Adipose tissue (tissue), 3 donors: ENCODE results near the gene TCEAL3. TPM values are rescaled to one million over a fixed set of nuclear protein-coding genes. Genes with fewer than 3 reads are reported as not detected.
"Not testable (repeated sequence)": the region's sequence is repeated elsewhere in the genome, so short reads cannot be mapped to it uniquely, and the experiment has no call there.

Experiments
- H3K27ac ChIP-seq: one replicate; pipeline ENCODE4 v1.5.1; 2013; ENCODE audit warnings: low read depth, low read length
- WGBS, 3 donors: extraction: QIAGEN DNeasy Blood & Tissue Kit; methylation state at CpG; one replicate each; pipeline ENCODE4 v1.1.7; 2013; 5-methylcytosine and 5-hydroxymethylcytosine counted together
- polyA plus RNA-seq, 3 donors: library from polyadenylated mRNA; stranded (reverse); fragments of 200-250 nt; gene quantifications; one replicate each; pipeline ENCODE4 v1.2.3, GENCODE V29; 2013
- donor health status: healthy with polysubstance abuse.
- donor health status: Bipolar disorder and iron deficiency.
- donor health status: healthy.

Gene TCEAL3
- polyA plus RNA-seq, result 100 to 1,000 TPM in 1 of 3 donors, 10 to 100 TPM in 2; 18.5 to 104 (median 18.8) TPM

GRCh38 chrX:103607364-103608305 is at the start of gene TCEAL3:
TCEAL3 (plus strand) TSS chrX:103607963; CDS start chrX:103609065, 1,102 bp downstream.
- WGBS, 3 donors, result 0 to 18% (median 1%) methylated on average over 12 to 59 of the region's 59 CpGs
- peak within 1 kb of the TSS; percentile 13 for H3K27ac ChIP-seq

DNA sequence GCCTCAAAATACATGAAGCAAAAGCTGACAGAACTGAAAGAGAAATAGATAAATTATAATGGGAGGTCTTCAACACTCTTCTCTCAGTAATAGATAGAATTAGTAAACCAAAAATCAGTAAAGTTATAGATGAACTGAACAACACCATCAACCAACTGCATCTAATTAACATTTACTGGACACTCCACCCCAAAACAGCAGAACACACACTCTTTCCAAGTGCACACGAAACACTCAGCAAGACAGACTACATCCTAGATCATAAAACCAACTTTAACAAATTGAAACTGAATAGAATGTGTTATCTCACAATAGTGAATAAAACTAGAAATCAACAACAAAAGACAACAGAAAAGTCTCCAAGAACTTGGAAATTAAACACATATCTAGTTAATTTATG is 47.5 kb upstream of the TCEAL3 start:
- no peak overlapping the region for H3K27ac ChIP-seq
- WGBS, 3 donors, result 44 to 100% (median 75%) methylated on average over 1 of the region's 1 CpG

- H3K27ac ChIP-seq, result no peak overlapping the region
Observed at GRCh38 chrX:103562801-103563200, 45.0 kb upstream of the TCEAL3 start.

GRCh38 chrX:103565197-103565596 is 42.6 kb upstream of the TCEAL3 start:
- 72 to 87% (median 85%) methylated on average over 4 of the region's 4 CpGs for WGBS, 3 donors

More at GRCh38 chrX:103562801-103563200, 45.0 kb upstream of the TCEAL3 start:
- WGBS, 3 donors, result 59 to 82% (median 81%) methylated on average over 2 of the region's 2 CpGs

GRCh38 chrX:103565752-103566151 is 42.0 kb upstream of the TCEAL3 start:
- WGBS, 3 donors, result 38 to 78% (median 55%) methylated on average over 1 of the region's 1 CpG
- no peak overlapping the region for H3K27ac ChIP-seq

More at GRCh38 chrX:103565197-103565596, 42.6 kb upstream of the TCEAL3 start:
- no peak overlapping the region for H3K27ac ChIP-seq

GRCh38 chrX:103571121-103571520 is 36.6 kb upstream of the TCEAL3 start:
- H3K27ac ChIP-seq, result no peak overlapping the region
- 84 to 96% (median 88%) methylated on average over 6 of the region's 6 CpGs for WGBS, 3 donors

GRCh38 chrX:103571726-103572125 is 36.0 kb upstream of the TCEAL3 start:
- 77 to 87% (median 78%) methylated on average over 4 of the region's 4 CpGs for WGBS, 3 donors

GRCh38 chrX:103573202-103573601 is 34.6 kb upstream of the TCEAL3 start:
- H3K27ac ChIP-seq, result no peak overlapping the region
- 86 to 92% (median 86%) methylated on average over 1 of the region's 1 CpG for WGBS, 3 donors

More at GRCh38 chrX:103571726-103572125, 36.0 kb upstream of the TCEAL3 start:
- H3K27ac ChIP-seq, result no peak overlapping the region

GRCh38 chrX:103584596-103584995 is 23.2 kb upstream of the TCEAL3 start:
- no peak overlapping the region for H3K27ac ChIP-seq
- WGBS, 3 donors, result 64 to 83% (median 79%) methylated on average over 3 of the region's 3 CpGs

DNA sequence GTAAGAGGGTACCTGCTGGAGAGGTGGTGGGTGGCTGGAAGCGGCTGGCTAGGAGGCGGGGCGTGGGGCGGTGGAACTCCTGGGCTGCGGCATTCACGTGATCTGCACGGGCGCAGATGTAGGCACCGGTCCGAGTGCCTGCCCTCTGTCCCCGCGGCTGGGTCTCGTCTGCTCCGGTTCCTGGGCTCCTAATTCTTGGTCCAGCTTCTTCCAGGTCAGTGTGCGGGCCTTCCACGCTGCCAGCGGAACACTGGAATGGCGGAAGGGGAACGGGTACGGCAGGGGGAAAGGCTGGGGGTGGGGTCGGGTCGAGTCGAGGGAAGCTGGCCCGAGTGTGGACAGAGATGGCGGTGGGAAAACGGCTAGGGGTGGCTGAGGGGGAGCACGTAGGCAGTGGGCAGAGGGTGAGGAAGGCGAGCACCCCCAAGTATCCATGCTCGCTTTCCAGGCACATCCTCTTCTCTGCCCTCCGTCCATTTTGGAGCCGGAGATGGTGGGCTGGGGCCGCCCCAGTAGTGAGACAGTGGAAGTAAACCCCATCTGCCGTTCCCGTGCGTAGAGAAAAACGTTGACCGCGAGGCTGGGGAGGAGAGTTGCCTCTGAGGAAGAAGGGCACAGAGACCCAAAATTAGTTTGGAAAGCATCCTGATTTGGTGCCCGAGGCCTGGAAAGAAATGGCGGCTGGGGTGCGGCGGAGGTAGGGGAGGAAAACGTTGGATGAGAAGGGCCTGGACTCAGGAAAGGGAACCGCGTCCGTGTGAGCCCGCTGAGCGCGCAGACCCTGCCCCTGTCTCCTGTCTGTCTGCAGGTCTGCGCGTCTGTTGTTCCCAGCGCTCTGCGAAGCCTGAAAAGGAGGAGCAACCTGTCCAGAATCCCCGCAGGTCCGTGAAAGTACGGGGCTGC is 22.1 kb upstream of the TCEAL3 start, which contains the start of gene TCEAL4:
Gene TCEAL4 (plus strand): TSS at position 105 of the 903 bp plus-strand sequence. CDS start 1,161 bp downstream, outside the sequence.
- H3K27ac ChIP-seq, result no peak within 1 kb of the TSS
- WGBS, 3 donors, result 0 to 19% (median 1%) methylated on average over 30 to 56 of the region's 56 CpGs

DNA sequence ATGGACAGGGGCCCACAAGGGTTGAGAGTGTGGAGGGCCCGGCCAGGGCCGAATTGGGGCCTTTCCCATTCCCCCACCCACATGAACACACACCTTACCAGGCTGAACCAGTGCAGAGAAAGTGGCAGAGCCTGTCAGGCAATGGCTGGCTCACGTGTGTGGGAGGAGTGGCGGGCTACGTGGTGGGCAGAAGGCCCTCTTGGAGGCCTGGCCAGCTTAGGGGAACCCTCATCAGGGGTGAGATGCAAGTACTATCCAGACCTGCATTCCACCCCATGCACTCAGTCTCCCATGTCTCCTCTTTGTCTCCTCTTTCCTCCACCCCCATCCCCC is 21.5 kb upstream of the TCEAL3 start:
- H3K27ac ChIP-seq, result no peak overlapping the region
- WGBS, 3 donors, result 14 to 35% (median 30%) methylated on average over 4 to 5 of the region's 5 CpGs

GRCh38 chrX:103586659-103587058 is 21.1 kb upstream of the TCEAL3 start:
- H3K27ac ChIP-seq, result no peak overlapping the region
- WGBS, 3 donors, result 40 to 61% (median 60%) methylated on average over 4 of the region's 4 CpGs

DNA sequence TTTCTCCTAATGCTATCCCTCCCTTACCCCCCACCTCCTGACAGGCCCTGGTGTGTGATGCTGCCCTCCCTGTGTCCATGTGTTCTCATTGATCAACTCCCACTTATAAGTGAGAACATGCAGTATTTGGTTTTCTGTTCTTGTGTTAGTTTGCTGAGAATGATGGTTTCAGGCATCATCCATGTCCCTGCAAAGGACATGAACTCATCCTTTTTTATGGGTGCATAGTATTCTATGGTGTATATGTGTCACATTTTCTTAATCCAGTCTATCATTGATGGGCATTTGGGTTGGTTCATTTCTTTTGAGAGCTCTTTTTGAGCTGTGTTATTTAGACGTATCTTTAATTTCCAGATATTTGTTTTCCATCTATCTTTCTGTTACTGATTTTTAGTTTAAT is 15.5 kb upstream of the TCEAL3 start:
- WGBS, 3 donors, result 88 to 93% (median 92%) methylated on average over 1 of the region's 1 CpG
- not testable (repeated sequence) for H3K27ac ChIP-seq

GRCh38 chrX:103595202-103595601 is 12.6 kb upstream of the TCEAL3 start:
- not testable (repeated sequence) for H3K27ac ChIP-seq
- 95 to 98% (median 97%) methylated on average over 6 of the region's 6 CpGs for WGBS, 3 donors

- WGBS, 3 donors, result 2 to 15% (median 8%) methylated on average over 9 to 21 of the region's 21 CpGs
Observed at GRCh38 chrX:103608306-103608963, 672 bp downstream of the TCEAL3 start.

DNA sequence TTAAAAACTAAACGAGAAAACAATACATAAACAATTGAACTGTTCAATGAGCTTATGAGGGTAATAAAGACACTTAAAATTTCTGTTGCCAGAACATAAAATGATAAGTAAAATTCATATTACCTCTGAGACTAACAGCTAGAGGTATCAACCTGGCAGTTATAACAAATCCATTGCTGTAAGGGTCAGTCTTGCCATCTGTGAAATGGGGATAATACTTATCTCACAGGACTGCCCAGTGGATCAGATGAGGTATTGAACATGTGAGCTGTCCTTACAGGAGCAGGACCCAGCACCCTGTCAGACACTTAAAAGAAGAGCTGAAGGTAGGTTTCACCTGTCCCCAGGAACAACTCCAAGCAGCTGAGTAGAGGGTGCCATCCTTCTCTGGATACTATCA is 2.5 kb downstream of the TCEAL3 start:
- no peak overlapping the region for H3K27ac ChIP-seq
- WGBS, 3 donors, result 68 to 93% (median 90%) methylated on average over 1 of the region's 1 CpG

More at GRCh38 chrX:103608306-103608963, 672 bp downstream of the TCEAL3 start:
- peak overlapping the region; percentile 13 for H3K27ac ChIP-seq

GRCh38 chrX:103613362-103613890 is 5.7 kb downstream of the TCEAL3 start:
- WGBS, 3 donors, result 52 to 93% (median 81%) methylated on average over 1 of the region's 1 CpG
- no peak overlapping the region for H3K27ac ChIP-seq

- no peak overlapping the region for H3K27ac ChIP-seq
- 82 to 100% (median 97%) methylated on average over 1 of the region's 1 CpG for WGBS, 3 donors
Observed at GRCh38 chrX:103614999-103615398, 7.2 kb downstream of the TCEAL3 start.
